Calu3 (cell line): ENCODE data around the gene ANXA4. TPM values are rescaled to one million over a fixed set of nuclear protein-coding genes. Genes with fewer than 3 reads are reported as not detected.
"Not testable (repeated sequence)": the region's sequence is repeated elsewhere in the genome, so short reads cannot be mapped to it uniquely, and the experiment has no call there.

Source experiments
- BruUV-seq: library from RNA; stranded (reverse); fragments of 400-500 nt; replicated peaks from 2 replicates; lab custom pipeline; 2021; lab: Mats Ljungman, UMichigan
- CTCF ChIA-PET: fragments of 300-600 bp; sonication (Branson Sonifier 250); formaldehyde crosslinking; loops from one replicate; lab custom pipeline; 2022; ENCODE audit warnings: antibody characterized with exemption; lab: Charles Lee
- DNase-seq: peaks from one replicate; pipeline ENCODE4 v3.0.0; 2022
- H3K27ac Mint-ChIP-seq: one replicate; pipeline ENCODE4 v1.8.0; 2022; ENCODE audit warnings: mixed read lengths; ENCODE audit not compliant: unreplicated experiment
- H3K27me3 Mint-ChIP-seq: one replicate; pipeline ENCODE4 v1.8.0; 2022; ENCODE audit warnings: mixed read lengths; ENCODE audit not compliant: unreplicated experiment
- H3K36me3 Mint-ChIP-seq: one replicate; pipeline ENCODE4 v1.8.0; 2022; ENCODE audit warnings: mild to moderate bottlenecking, moderate library complexity, mixed read lengths; ENCODE audit not compliant: insufficient read depth, unreplicated experiment
- H3K4me1 Mint-ChIP-seq: one replicate; pipeline ENCODE4 v1.8.0; 2022; ENCODE audit warnings: mild to moderate bottlenecking, low read depth, mixed read lengths; ENCODE audit not compliant: unreplicated experiment
- H3K4me3 Mint-ChIP-seq: one replicate; pipeline ENCODE4 v1.8.0; 2022; ENCODE audit warnings: mild to moderate bottlenecking, low read depth, moderate library complexity, mixed read lengths; ENCODE audit not compliant: unreplicated experiment
- H3K9me3 Mint-ChIP-seq: one replicate; pipeline ENCODE4 v1.8.0; 2022; ENCODE audit warnings: low read depth, mixed read lengths; ENCODE audit not compliant: unreplicated experiment
- CTCF ChIP-seq: fragments of 200-600 bp; IDR thresholded peaks from one replicate; pipeline ENCODE4 v1.8.0; 2022; ENCODE audit warnings: antibody characterized with exemption; ENCODE audit not compliant: unreplicated experiment
- intact Hi-C: fragments of 100-400 bp; cut with micrococcal nuclease; formaldehyde crosslinking; loops from one replicate; pipeline ENCODE4 v1.10.0; 2022; ENCODE audit not compliant: unreplicated experiment
- total RNA-seq: library from RNA; stranded (reverse); gene quantifications from 2 replicates; pipeline ENCODE4 v1.2.3, GENCODE V29; 2022

ANXA4 gene
- total RNA-seq, 1 experiment from 2014 or later, result 1,439 TPM

- Mint-ChIP-seq H3K9me3 (no peaks in the 10 kb centered on the region), H3K4me3 (no peak overlapping the region), H3K27me3 (no peaks in the 10 kb centered on the region), H3K4me1 (peaks cover 54% of the 10 kb centered on the region), H3K36me3 (peaks cover 8% of the 10 kb centered on the region), H3K27ac (peak overlapping the region; percentile 94)
- TF ChIP-seq CTCF, result no peak
- no TSS peak for BruUV-seq
- intact Hi-C loops, result no loop called here
- peak; percentile 40 for DNase-seq
- CTCF ChIA-PET, result interaction anchor here (0.6 to 1.5 kb wide), 5 partner anchors 9 to 1209 kb away, joined by 3 to 16 read pairs (median 4); no protein-coding TSS in a partner anchor
Observed at GRCh38 chr2:69734035-69734611, 7.8 kb upstream of the ANXA4 start.

GRCh38 chr2:69734854-69735544 is 6.9 kb upstream of the ANXA4 start:
- H3K27me3 Mint-ChIP-seq, result no peaks in the 10 kb centered on the region
- CTCF ChIA-PET, result interaction anchor here (0.7 to 1.1 kb wide), 2 partner anchors 10 to 83 kb away, joined by 3 to 6 read pairs; no protein-coding TSS in a partner anchor
- no peaks in the 10 kb centered on the region for H3K9me3 Mint-ChIP-seq
- DNase-seq, result no peak
- peaks cover 57% of the 10 kb centered on the region for H3K4me1 Mint-ChIP-seq
- H3K27ac Mint-ChIP-seq, result peak overlapping the region; percentile 94
- TF ChIP-seq CTCF, result no peak
- intact Hi-C loops, result no loop called here
- no peak overlapping the region for H3K4me3 Mint-ChIP-seq
- peaks cover 8% of the 10 kb centered on the region for H3K36me3 Mint-ChIP-seq
- no TSS peak for BruUV-seq

- Mint-ChIP-seq H3K4me1 (peaks cover 63% of the 10 kb centered on the region), H3K27me3 (no peaks in the 10 kb centered on the region), H3K27ac (peak overlapping the region; percentile 94), H3K4me3 (no peak overlapping the region), H3K9me3 (no peaks in the 10 kb centered on the region), H3K36me3 (peaks cover 13% of the 10 kb centered on the region)
- no peak for TF ChIP-seq CTCF
- intact Hi-C loops, result no loop called here
- BruUV-seq, result no TSS peak
- DNase-seq, result no peak
- CTCF ChIA-PET, result interaction anchor here (0.7 to 1.1 kb wide), 2 partner anchors 11 to 82 kb away, joined by 3 to 6 read pairs; no protein-coding TSS in a partner anchor
Observed at GRCh38 chr2:69735686-69736085, 6.2 kb upstream of the ANXA4 start.

GRCh38 chr2:69738149-69738548 is 3.8 kb upstream of the ANXA4 start:
- DNase-seq, H3K27me3 Mint-ChIP-seq, intact Hi-C loops, BruUV-seq, H3K9me3 Mint-ChIP-seq, H3K4me3 Mint-ChIP-seq: not testable (repeated sequence)
- H3K27ac Mint-ChIP-seq, result peak overlapping the region; percentile 63
- CTCF ChIA-PET, result interaction anchor here (0.9 kb wide), 1 partner anchor 13 kb away, joined by 4 read pairs; no protein-coding TSS in a partner anchor
- peaks cover 50% of the 10 kb centered on the region for H3K4me1 Mint-ChIP-seq
- H3K36me3 Mint-ChIP-seq, result peaks cover 38% of the 10 kb centered on the region
